Adrenal gland (tissue), 12 donors: Measurements from ENCODE around the gene C12orf56. TPM values are rescaled to one million over a fixed set of nuclear protein-coding genes. Genes with fewer than 3 reads are reported as not detected.
"Not testable (repeated sequence)": the region's sequence is repeated elsewhere in the genome, so short reads cannot be mapped to it uniquely, and the experiment has no call there.

Experiments used
- DNase-seq, 7 donors: peaks; one replicate each; pipeline ENCODE4 v3.0.0-alpha.2; 2019 to 2020
- H3K27ac ChIP-seq, 5 donors: fragments of 200-600 bp; sonication (generic) in 4 of 5; 1 replicate in 3 of 5; 2 replicates in 2 of 5; pipeline versions ENCODE4 v1.5.1 to v1.8.0; 2016 to 2020; ENCODE audit warnings: mild to moderate bottlenecking in 1 of 5
- H3K27me3 ChIP-seq: fragments of 200-600 bp; 2 replicates; pipeline ENCODE4 v1.8.0; 2021
- H3K36me3 ChIP-seq, 2 donors: fragments of 200-600 bp; replicated peaks in 1 of 2; 1 replicate in 1 of 2; 2 replicates in 1 of 2; pipeline versions ENCODE4 v1.5.1 to v1.8.0; 2018 to 2022
- H3K4me1 ChIP-seq, 2 donors: fragments of 200-600 bp; replicated peaks in 1 of 2; 1 replicate in 1 of 2; 2 replicates in 1 of 2; pipeline versions ENCODE4 v1.5.1 to v1.8.0; 2018 to 2021
- H3K4me3 ChIP-seq, 4 donors: fragments of 200-600 bp; sonication (generic) in 3 of 4; one replicate each; pipeline ENCODE4 v1.5.1; 2016 to 2018
- H3K9me3 ChIP-seq, 3 donors: fragments of 200-600 bp; sonication (generic) in 1 of 3; replicated peaks in 1 of 3; 1 replicate in 2 of 3; 2 replicates in 1 of 3; pipeline versions ENCODE4 v1.5.1 to v1.8.0; 2016 to 2021
- POLR2A ChIP-seq, 2 donors: fragments of 450-650 bp; IDR thresholded peaks; one replicate each; pipeline ENCODE4 v1.6.1; 2017; ENCODE audit warnings: antibody characterized with exemption in 2 of 2, mild to moderate bottlenecking in 2 of 2, moderate library complexity in 1 of 2
- WGBS, 4 donors: extraction: QIAGEN DNeasy Blood & Tissue Kit in 2 of 4; methylation state at CpG; one replicate each; pipeline versions ENCODE4 v1.1.5 to v1.1.7; 2013 to 2017; 5-methylcytosine and 5-hydroxymethylcytosine counted together
- intact Hi-C, 2 donors: fragments of 100-400 bp; cut with DNase I; formaldehyde crosslinking; loops; one replicate each; pipeline versions ENCODE4 v1.14.1 to v1.15.0; 2022 to 2023
- polyA plus RNA-seq, 3 donors: library from polyadenylated mRNA; stranded (reverse); fragments of 200-250 nt in 2 of 3; fragments of 350-450 nt in 1 of 3; fragmentation: Illumina TruSeq in 1 of 3; extraction: RNeasy Lipid Tissue Mini Kit (QIAGEN cat#74804) in 1 of 3; gene quantifications; one replicate each; pipeline ENCODE4 v1.2.3, GENCODE V29; 2013 to 2014
- total RNA-seq, 9 donors: library from RNA; depleted of rRNA in 4 of 9; stranded (reverse); fragments of >200 nt in 4 of 9; fragments of 120-200 nt in 1 of 9; fragmentation: NEBNext Ultra II Directional in 1 of 9; extraction: Animal tissue kit (Norgen Biotek cat#: 25700) in 1 of 9; gene quantifications; one replicate each; pipeline versions ENCODE4 v1.1.0 to v1.2.4, GENCODE V29; 2013 to 2023
- TF ChIP-seq, protein P1 (sequence below), 6 experiments: fragments of 450-650 bp in 4 of 6; fragments of 200-600 bp in 2 of 6; sonication (generic) in 1 of 6; IDR thresholded peaks; 1 replicate in 5 of 6; 2 replicates in 1 of 6; pipeline versions ENCODE4 v1.5.1 to v1.8.0; 2016 to 2021; ENCODE audit warnings: antibody characterized with exemption in 6 of 6, mild to moderate bottlenecking in 2 of 6, moderate library complexity in 1 of 6
- donor health status: healthy with polysubstance abuse.
- donor health status: Bipolar disorder and iron deficiency.
- donor health status: DM: yes; HTN: yes; CAD: no.
- donor health status: DM: no; HTN: no; CAD: no.
- donor health status: DM: no; HTN: no; CAD: no.
- donor health status: DM: yes; HTN: yes; CAD: no.

Gene C12orf56
- total and polyA plus RNA-seq, 12 donors, result 0.07 to 0.11 TPM; not detected in 10

DNA sequence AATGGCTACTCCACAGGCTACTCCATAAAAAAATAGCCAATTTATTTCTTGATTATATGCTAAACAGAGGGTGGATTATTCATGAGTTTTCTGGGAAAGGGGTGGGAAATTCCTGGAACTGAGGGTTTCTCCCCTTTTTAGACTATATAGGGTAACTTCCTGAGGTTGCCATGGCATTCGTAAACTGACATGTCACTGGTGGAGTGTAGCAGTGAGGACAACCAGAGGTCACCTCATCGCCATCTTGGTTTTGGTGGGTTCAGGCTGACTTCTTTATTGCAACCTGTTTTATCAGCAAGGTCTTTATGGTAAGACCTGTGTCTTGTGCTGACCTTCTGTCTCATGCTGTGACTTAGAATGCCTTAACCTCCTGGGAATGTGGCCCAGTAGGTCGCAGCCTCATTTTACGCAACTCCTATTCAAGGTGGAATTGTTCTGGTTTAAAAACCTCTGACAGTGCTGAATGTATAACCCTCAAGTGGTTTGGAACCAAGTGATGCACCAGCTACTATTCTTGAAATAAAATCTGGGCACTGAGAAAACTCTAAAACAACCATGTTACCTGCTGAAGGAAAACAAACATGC, 27.7 kb downstream of the C12orf56 start:
- Histone ChIP-seq H3K4me1 (no peaks in the 10 kb centered on the region), H3K4me3 (no peak overlapping the region), H3K9me3 (no peaks in the 10 kb centered on the region), H3K36me3 (no peaks in the 10 kb centered on the region), H3K27me3 (no peaks in the 10 kb centered on the region), H3K27ac (no peak overlapping the region)
- TF ChIP-seq POLR2A (IDR thresholded peaks at IDR 0.05), result no peak
- TF ChIP-seq, protein P1, sequence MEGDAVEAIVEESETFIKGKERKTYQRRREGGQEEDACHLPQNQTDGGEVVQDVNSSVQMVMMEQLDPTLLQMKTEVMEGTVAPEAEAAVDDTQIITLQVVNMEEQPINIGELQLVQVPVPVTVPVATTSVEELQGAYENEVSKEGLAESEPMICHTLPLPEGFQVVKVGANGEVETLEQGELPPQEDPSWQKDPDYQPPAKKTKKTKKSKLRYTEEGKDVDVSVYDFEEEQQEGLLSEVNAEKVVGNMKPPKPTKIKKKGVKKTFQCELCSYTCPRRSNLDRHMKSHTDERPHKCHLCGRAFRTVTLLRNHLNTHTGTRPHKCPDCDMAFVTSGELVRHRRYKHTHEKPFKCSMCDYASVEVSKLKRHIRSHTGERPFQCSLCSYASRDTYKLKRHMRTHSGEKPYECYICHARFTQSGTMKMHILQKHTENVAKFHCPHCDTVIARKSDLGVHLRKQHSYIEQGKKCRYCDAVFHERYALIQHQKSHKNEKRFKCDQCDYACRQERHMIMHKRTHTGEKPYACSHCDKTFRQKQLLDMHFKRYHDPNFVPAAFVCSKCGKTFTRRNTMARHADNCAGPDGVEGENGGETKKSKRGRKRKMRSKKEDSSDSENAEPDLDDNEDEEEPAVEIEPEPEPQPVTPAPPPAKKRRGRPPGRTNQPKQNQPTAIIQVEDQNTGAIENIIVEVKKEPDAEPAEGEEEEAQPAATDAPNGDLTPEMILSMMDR (IDR thresholded peaks at IDR 0.05), result no peak
- WGBS, 4 donors, result 71 to 88% (median 79%) methylated on average over 4 of the region's 4 CpGs
- intact Hi-C loops, result no loop called here
- DNase-seq, result no peak

DNA sequence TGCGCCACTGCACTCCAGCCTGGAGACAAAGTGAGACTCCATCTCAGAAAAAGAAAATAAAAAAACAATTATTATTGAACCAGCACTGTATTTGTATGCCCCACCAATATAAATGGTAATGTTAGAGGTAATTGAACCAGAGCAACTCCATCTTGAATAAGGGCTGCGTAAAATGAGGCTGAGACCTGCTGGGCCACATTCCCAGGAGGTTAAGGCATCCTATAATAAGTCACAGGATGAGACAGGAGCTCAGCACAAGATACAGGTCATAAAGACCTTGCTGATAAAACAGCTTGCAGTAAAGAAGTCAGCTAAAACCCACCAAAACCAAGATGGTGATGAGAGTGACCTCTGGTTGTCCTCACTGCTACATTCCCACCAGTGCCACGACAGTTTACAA, 29.4 kb downstream of the C12orf56 start:
- H3K4me1 ChIP-seq, H3K36me3 ChIP-seq, H3K27ac ChIP-seq, H3K27me3 ChIP-seq, intact Hi-C loops, H3K4me3 ChIP-seq, DNase-seq, H3K9me3 ChIP-seq: not testable (repeated sequence)
- WGBS, 4 donors, result 87 to 95% (median 91%) methylated on average over 3 of the region's 3 CpGs

DNA sequence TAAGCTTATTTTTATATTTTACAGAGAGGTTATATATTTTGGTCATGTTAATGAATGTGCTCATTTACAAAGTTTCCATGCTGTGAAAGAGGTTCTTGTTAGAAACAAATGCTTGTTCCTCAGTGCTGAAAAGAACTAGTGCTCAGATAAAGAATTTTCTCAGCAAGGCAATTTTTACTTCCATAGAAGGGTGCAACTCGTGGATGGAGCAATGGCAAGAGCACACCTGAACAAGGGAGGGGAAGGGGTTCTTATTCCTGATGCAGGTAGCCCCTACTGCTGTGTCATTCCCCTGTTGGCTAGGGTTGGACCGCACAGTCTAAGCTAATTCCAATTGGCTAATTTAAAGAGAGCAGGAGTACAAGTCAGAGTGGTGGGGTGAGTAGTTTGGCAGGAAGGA, 34.3 kb downstream of the C12orf56 start:
- H3K36me3 ChIP-seq, H3K9me3 ChIP-seq, intact Hi-C loops, H3K4me3 ChIP-seq, H3K4me1 ChIP-seq, H3K27me3 ChIP-seq, DNase-seq, H3K27ac ChIP-seq: not testable (repeated sequence)
- 72 to 87% (median 85%) methylated on average over 2 of the region's 2 CpGs for WGBS, 4 donors

DNA sequence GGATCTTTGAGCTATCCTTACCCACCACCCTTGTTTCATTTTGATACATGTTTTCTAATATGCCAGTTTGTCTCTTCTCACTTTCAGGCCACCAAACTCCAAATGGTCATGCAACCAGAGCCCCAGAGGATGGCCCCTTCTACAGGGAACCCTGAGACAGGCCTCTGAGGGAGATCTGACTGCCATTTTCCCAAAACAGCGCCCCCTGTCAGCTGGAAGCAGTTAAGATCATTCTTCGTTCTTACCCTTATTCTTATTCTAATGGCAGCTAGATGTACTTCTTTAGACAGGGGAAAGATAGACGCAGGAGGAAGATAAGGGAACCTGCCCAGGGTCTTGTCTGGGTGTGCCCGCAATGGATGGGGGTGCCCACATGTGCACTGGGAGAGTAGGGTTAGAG, 38.4 kb downstream of the C12orf56 start:
- 69 to 70% (median 70%) methylated on average over 4 of the region's 4 CpGs for WGBS, 4 donors
- intact Hi-C loops, result no loop called here
- no peak for TF ChIP-seq POLR2A (IDR thresholded peaks at IDR 0.05)
- Histone ChIP-seq H3K4me1 (no peaks in the 10 kb centered on the region), H3K27ac (no peak overlapping the region), H3K4me3 (no peak overlapping the region), H3K27me3 (no peaks in the 10 kb centered on the region), H3K9me3 (no peaks in the 10 kb centered on the region), H3K36me3 (no peaks in the 10 kb centered on the region)
- no peak for DNase-seq

DNA sequence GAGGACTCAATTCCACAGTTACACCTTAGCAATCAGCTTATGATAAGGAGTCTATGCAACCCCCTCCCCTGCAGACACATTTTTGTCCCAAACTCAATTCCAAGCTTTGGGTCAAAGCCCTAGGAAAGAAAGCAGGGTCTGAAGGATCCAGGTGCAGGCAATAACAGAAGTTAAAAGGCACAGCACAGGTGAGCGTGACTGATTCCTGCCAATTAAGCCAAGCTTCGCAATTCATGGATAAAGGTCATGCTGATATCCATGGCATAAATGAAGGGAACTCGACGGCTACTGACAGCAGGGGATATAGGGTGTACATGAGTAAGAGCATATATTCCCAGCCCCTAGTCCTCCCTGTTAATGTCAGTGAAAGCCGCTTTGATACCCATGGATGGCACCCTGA, 39.3 kb downstream of the C12orf56 start:
- intact Hi-C loops, result no loop called here
- H3K4me3 ChIP-seq, result no peak overlapping the region
- WGBS, 4 donors, result 86 to 92% (median 89%) methylated on average over 5 of the region's 5 CpGs
- DNase-seq, result no peak
- TF ChIP-seq, protein P1 (IDR thresholded peaks at IDR 0.05), result no peak
- no peak for TF ChIP-seq POLR2A (IDR thresholded peaks at IDR 0.05)
- H3K27ac ChIP-seq, result no peak overlapping the region
- no peaks in the 10 kb centered on the region for H3K9me3 ChIP-seq
- no peaks in the 10 kb centered on the region for H3K27me3 ChIP-seq
- no peaks in the 10 kb centered on the region for H3K4me1 ChIP-seq
- H3K36me3 ChIP-seq, result no peaks in the 10 kb centered on the region

DNA sequence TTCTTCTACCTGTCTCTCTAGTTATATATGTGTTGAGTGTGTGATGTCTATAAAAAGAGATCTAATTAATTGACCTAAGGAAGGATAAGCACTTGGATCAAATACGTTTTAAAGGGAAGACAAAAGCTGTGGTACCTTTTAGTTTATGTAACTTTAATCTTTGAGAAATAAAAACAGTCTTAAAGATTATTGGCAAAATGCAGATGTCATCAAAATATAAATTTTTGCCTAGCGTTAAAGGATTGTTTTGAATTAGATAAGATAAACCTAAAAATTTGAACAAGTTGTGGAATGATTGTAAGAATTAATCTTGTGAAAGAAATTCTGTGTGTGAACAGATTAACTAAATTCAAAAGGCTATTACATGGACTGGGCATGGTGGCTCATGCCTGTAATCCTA, 42.9 kb downstream of the C12orf56 start:
- DNase-seq, result no peak
- TF ChIP-seq, protein P1 (IDR thresholded peaks at IDR 0.05), result no peak
- TF ChIP-seq POLR2A (IDR thresholded peaks at IDR 0.05), result no peak
- WGBS, 4 donors, result 68 to 81% (median 79%) methylated on average over 2 of the region's 2 CpGs
- Histone ChIP-seq H3K27me3 (no peaks in the 10 kb centered on the region), H3K36me3 (no peaks in the 10 kb centered on the region), H3K27ac (no peak overlapping the region), H3K9me3 (no peaks in the 10 kb centered on the region), H3K4me3 (no peak overlapping the region), H3K4me1 (no peaks in the 10 kb centered on the region)
- intact Hi-C loops, result no loop called here

DNA sequence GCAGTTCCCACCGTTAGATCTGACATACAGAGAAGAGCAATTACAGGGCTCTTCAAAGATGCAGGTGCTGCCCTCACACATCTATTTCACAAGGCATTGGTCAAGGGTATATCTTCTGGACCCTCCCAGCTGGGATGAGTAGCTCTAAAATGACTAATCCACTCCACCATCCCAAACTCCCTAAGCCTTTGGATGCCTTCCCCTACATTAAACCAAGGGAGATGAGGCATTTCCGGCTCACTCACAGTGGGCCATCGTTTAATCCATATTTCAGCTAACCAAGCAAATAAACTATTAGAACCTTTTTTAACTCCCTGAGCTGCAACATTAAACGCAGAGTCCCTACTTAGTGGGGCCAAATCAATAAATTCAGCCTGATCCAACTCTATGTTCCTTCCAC, 45.9 kb downstream of the C12orf56 start:
- H3K27ac ChIP-seq, H3K9me3 ChIP-seq, H3K36me3 ChIP-seq, H3K4me3 ChIP-seq, H3K27me3 ChIP-seq, H3K4me1 ChIP-seq, DNase-seq, intact Hi-C loops: not testable (repeated sequence)
- 82 to 92% (median 87%) methylated on average over 4 of the region's 4 CpGs for WGBS, 4 donors

DNA sequence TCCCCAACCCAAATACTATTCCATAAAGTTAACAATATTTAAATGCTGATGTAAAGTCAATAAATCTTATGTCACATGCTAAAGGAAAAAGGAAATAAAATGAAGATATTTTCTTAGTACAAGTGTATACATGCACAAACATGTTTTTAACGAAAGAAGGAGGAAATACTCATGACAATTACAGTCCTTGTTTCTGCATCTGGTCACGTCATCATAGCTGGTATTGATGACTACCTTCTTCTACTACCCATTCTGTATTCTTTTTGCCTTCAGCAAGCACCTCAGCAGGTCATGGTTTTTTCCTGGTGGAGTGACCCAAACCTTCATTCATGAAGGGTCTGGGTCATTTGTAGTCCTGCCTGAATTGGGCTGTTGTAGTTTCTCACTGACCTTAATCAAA, 50.0 kb downstream of the C12orf56 start:
- H3K27me3 ChIP-seq, H3K4me1 ChIP-seq, H3K9me3 ChIP-seq, H3K27ac ChIP-seq, H3K4me3 ChIP-seq, intact Hi-C loops, DNase-seq, H3K36me3 ChIP-seq: not testable (repeated sequence)
- WGBS, 4 donors, result 57 to 73% (median 67%) methylated on average over 2 of the region's 2 CpGs
